Naive B cell (primary cell): ENCODE data around the gene FAM98B. TPM values are rescaled to one million over a fixed set of nuclear protein-coding genes. Genes with fewer than 3 reads are reported as not detected.

Experiments used
- ATAC-seq, 2 donors: fragments of 150-1000 bp; cut with Tn5 transposase; 2 replicates each; pipeline ENCODE4 v1.10.0; 2021; ENCODE audit warnings: low read depth in 2 of 2, mild to moderate bottlenecking in 2 of 2, moderate library complexity in 2 of 2
- DNase-seq: peaks from one replicate; pipeline ENCODE4 v3.0.0; 2022
- H3K27ac Mint-ChIP-seq, 6 donors: one replicate each; pipeline ENCODE4 v1.8.0; 2020 to 2022; ENCODE audit warnings: mild to moderate bottlenecking in 6 of 6, mixed read lengths in 6 of 6, moderate library complexity in 5 of 6, inconsistent platforms in 2 of 6
- H3K27me3 Mint-ChIP-seq, 3 donors: one replicate each; pipeline ENCODE4 v1.8.0; 2021 to 2022; ENCODE audit warnings: mixed read lengths in 3 of 3, mild to moderate bottlenecking in 1 of 3
- H3K36me3 Mint-ChIP-seq, 2 donors: one replicate each; pipeline ENCODE4 v1.8.0; 2020 to 2022; ENCODE audit warnings: mixed read lengths in 2 of 2, inconsistent platforms in 1 of 2, mild to moderate bottlenecking in 1 of 2
- H3K4me1 Mint-ChIP-seq, 3 donors: one replicate each; pipeline ENCODE4 v1.8.0; 2020 to 2022; ENCODE audit warnings: mixed read lengths in 3 of 3, inconsistent platforms in 1 of 3, mild to moderate bottlenecking in 1 of 3, moderate library complexity in 1 of 3
- H3K4me3 Mint-ChIP-seq, 8 donors: one replicate each; pipeline ENCODE4 v1.8.0; 2020 to 2022; ENCODE audit warnings: mild to moderate bottlenecking in 8 of 8, mixed read lengths in 8 of 8, moderate library complexity in 8 of 8, inconsistent platforms in 2 of 8
- H3K9me3 Mint-ChIP-seq, 7 donors: one replicate each; pipeline ENCODE4 v1.8.0; 2020 to 2022; ENCODE audit warnings: mixed read lengths in 7 of 7, mild to moderate bottlenecking in 5 of 7, inconsistent platforms in 2 of 7, moderate library complexity in 1 of 7
- polyA plus RNA-seq, 6 donors: library from polyadenylated mRNA; unstranded; fragments of 300-500 nt; fragmentation: Illumina TruSeq; gene quantifications; one replicate each; pipeline ENCODE4 v1.2.3, GENCODE V29; 2021; ENCODE audit warnings: low read depth in 6 of 6

The FAM98B gene
- polyA plus RNA-seq, 6 donors from 2014 or later = 3.0 to 13.4 (median 4.2) TPM

- peak overlapping the region in 1 of 6 donors; percentile 23 for H3K27ac Mint-ChIP-seq
- peaks cover 23 to 27% of the 10 kb centered on the region in 2 donors for H3K36me3 Mint-ChIP-seq
- H3K27me3 Mint-ChIP-seq = no peaks in the 10 kb centered on the region
- no peak overlapping the region for H3K4me3 Mint-ChIP-seq
- no peak for ATAC-seq
- no peaks in the 10 kb centered on the region for H3K4me1 Mint-ChIP-seq
- no peak for DNase-seq
- no peaks in the 10 kb centered on the region for H3K9me3 Mint-ChIP-seq
Measured at GRCh38 chr15:38499651-38500050, 45.7 kb downstream of the FAM98B start.

GRCh38 chr15:38503496-38503895 lies 49.6 kb downstream of the FAM98B start:
- no peaks in the 10 kb centered on the region for H3K4me1 Mint-ChIP-seq
- ATAC-seq = no peak
- H3K27ac Mint-ChIP-seq = no peak overlapping the region
- peaks cover 27 to 29% of the 10 kb centered on the region in 2 donors for H3K36me3 Mint-ChIP-seq
- H3K27me3 Mint-ChIP-seq = no peaks in the 10 kb centered on the region
- DNase-seq = no peak
- no peaks in the 10 kb centered on the region for H3K9me3 Mint-ChIP-seq
- H3K4me3 Mint-ChIP-seq = no peak overlapping the region

GRCh38 chr15:38504680-38505467 lies 50.9 kb downstream of the FAM98B start:
- Mint-ChIP-seq H3K4me3 (no peak overlapping the region), H3K4me1 (no peaks in the 10 kb centered on the region), H3K27ac (peak overlapping the region in 2 of 6 donors; percentile 6 to 73), H3K27me3 (no peaks in the 10 kb centered on the region), H3K36me3 (peaks cover 20 to 27% of the 10 kb centered on the region in 2 donors), H3K9me3 (no peaks in the 10 kb centered on the region)
- no peak for DNase-seq
- no peak for ATAC-seq

- Mint-ChIP-seq H3K27me3 (no peaks in the 10 kb centered on the region), H3K27ac (no peak overlapping the region), H3K4me1 (no peaks in the 10 kb centered on the region), H3K4me3 (no peak overlapping the region), H3K9me3 (no peaks in the 10 kb centered on the region), H3K36me3 (peaks cover 8 to 13% of the 10 kb centered on the region in 2 donors)
- no peak for ATAC-seq
- no peak for DNase-seq
Measured at GRCh38 chr15:38506997-38507396, 53.1 kb downstream of the FAM98B start.

- Mint-ChIP-seq H3K9me3 (no peaks in the 10 kb centered on the region), H3K27ac (no peak overlapping the region), H3K4me1 (no peaks in the 10 kb centered on the region), H3K36me3 (peaks cover 5 to 10% of the 10 kb centered on the region in 2 donors), H3K27me3 (no peaks in the 10 kb centered on the region), H3K4me3 (no peak overlapping the region)
- DNase-seq (no peak), ATAC-seq (no peak)
Measured at GRCh38 chr15:38507570-38507969, 53.6 kb downstream of the FAM98B start.

GRCh38 chr15:38508647-38509046 lies 54.7 kb downstream of the FAM98B start:
- DNase-seq (no peak), ATAC-seq (no peak)
- Mint-ChIP-seq H3K4me3 (no peak overlapping the region), H3K27me3 (no peaks in the 10 kb centered on the region), H3K27ac (no peak overlapping the region), H3K9me3 (no peaks in the 10 kb centered on the region), H3K4me1 (no peaks in the 10 kb centered on the region), H3K36me3 (peaks cover 0 to 7% of the 10 kb centered on the region in 2 donors)

GRCh38 chr15:38509152-38509551 lies 55.2 kb downstream of the FAM98B start:
- H3K4me3 Mint-ChIP-seq = no peak overlapping the region

GRCh38 chr15:38512901-38513300 lies 59.0 kb downstream of the FAM98B start:
- ATAC-seq (no peak), DNase-seq (no peak)
- no peak overlapping the region for H3K27ac Mint-ChIP-seq
- H3K36me3 Mint-ChIP-seq = no peaks in the 10 kb centered on the region
- no peaks in the 10 kb centered on the region for H3K27me3 Mint-ChIP-seq
- H3K4me3 Mint-ChIP-seq = no peak overlapping the region
- peaks cover 0 to 7% (median 0%) of the 10 kb centered on the region in 3 donors for H3K4me1 Mint-ChIP-seq
- H3K9me3 Mint-ChIP-seq = no peaks in the 10 kb centered on the region

More at GRCh38 chr15:38509152-38509551, 55.2 kb downstream of the FAM98B start:
- Mint-ChIP-seq H3K9me3 (no peaks in the 10 kb centered on the region), H3K4me1 (no peaks in the 10 kb centered on the region), H3K27ac (no peak overlapping the region), H3K27me3 (no peaks in the 10 kb centered on the region), H3K36me3 (peaks cover 0 to 7% of the 10 kb centered on the region in 2 donors)
- DNase-seq = no peak
- no peak for ATAC-seq

- Mint-ChIP-seq H3K9me3 (no peaks in the 10 kb centered on the region), H3K27ac (peak overlapping the region in 1 of 6 donors; percentile 74), H3K27me3 (no peaks in the 10 kb centered on the region), H3K4me1 (peaks cover 0 to 7% (median 0%) of the 10 kb centered on the region in 3 donors), H3K36me3 (no peaks in the 10 kb centered on the region), H3K4me3 (no peak overlapping the region)
- ATAC-seq (no peak), DNase-seq (no peak)
Measured at GRCh38 chr15:38514601-38515000, 60.7 kb downstream of the FAM98B start.

- DNase-seq (no peak), ATAC-seq (no peak)
- Mint-ChIP-seq H3K27ac (no peak overlapping the region), H3K4me3 (peak overlapping the region in 1 of 8 donors; percentile 49), H3K27me3 (no peaks in the 10 kb centered on the region), H3K9me3 (no peaks in the 10 kb centered on the region), H3K36me3 (no peaks in the 10 kb centered on the region), H3K4me1 (peaks cover 0 to 7% (median 0%) of the 10 kb centered on the region in 3 donors)
Measured at GRCh38 chr15:38516626-38517025, 62.7 kb downstream of the FAM98B start.

- Mint-ChIP-seq H3K27ac (no peak overlapping the region), H3K36me3 (no peaks in the 10 kb centered on the region), H3K4me3 (no peak overlapping the region), H3K27me3 (no peaks in the 10 kb centered on the region), H3K9me3 (no peaks in the 10 kb centered on the region), H3K4me1 (peaks cover 0 to 7% (median 0%) of the 10 kb centered on the region in 3 donors)
- ATAC-seq (no peak), DNase-seq (no peak)
Measured at GRCh38 chr15:38517312-38517975, 63.5 kb downstream of the FAM98B start.

GRCh38 chr15:38518084-38518483 lies 64.2 kb downstream of the FAM98B start:
- no peaks in the 10 kb centered on the region for H3K36me3 Mint-ChIP-seq
- no peaks in the 10 kb centered on the region for H3K27me3 Mint-ChIP-seq
- DNase-seq = no peak
- no peak overlapping the region for H3K27ac Mint-ChIP-seq
- ATAC-seq = no peak
- H3K4me1 Mint-ChIP-seq = peaks cover 0 to 7% (median 0%) of the 10 kb centered on the region in 3 donors
- no peak overlapping the region for H3K4me3 Mint-ChIP-seq
- H3K9me3 Mint-ChIP-seq = no peaks in the 10 kb centered on the region

GRCh38 chr15:38520035-38520434 lies 66.1 kb downstream of the FAM98B start:
- no peak overlapping the region for H3K27ac Mint-ChIP-seq

GRCh38 chr15:38521316-38521715 lies 67.4 kb downstream of the FAM98B start:
- ATAC-seq (no peak), DNase-seq (no peak)
- peaks cover 5 to 11% of the 10 kb centered on the region in 2 donors for H3K36me3 Mint-ChIP-seq
- no peaks in the 10 kb centered on the region for H3K9me3 Mint-ChIP-seq
- H3K27ac Mint-ChIP-seq = no peak overlapping the region
- no peaks in the 10 kb centered on the region for H3K4me1 Mint-ChIP-seq
- H3K27me3 Mint-ChIP-seq = no peaks in the 10 kb centered on the region
- no peak overlapping the region for H3K4me3 Mint-ChIP-seq

More at GRCh38 chr15:38520035-38520434, 66.1 kb downstream of the FAM98B start:
- peaks cover 5 to 11% of the 10 kb centered on the region in 2 donors for H3K36me3 Mint-ChIP-seq
- no peak for ATAC-seq
- H3K9me3 Mint-ChIP-seq = no peaks in the 10 kb centered on the region
- peaks cover 0 to under 1% (median 0%) of the 10 kb centered on the region in 3 donors for H3K4me1 Mint-ChIP-seq
- H3K4me3 Mint-ChIP-seq = no peak overlapping the region
- no peak for DNase-seq
- no peaks in the 10 kb centered on the region for H3K27me3 Mint-ChIP-seq
